Stimulated activated CD8-positive, alpha-beta memory T cell treated with anti-CD3 and anti-CD28 coated beads, Interleukin-12 subunit alpha, Interleukin-12 subunit beta, amount 100 ng/mL, for 1 hour (primary cell): ENCODE data around the gene HS2ST1.

Experiments
- DNase-seq: peaks from one replicate; pipeline ENCODE4 v3.0.0-alpha.2; 2020; ENCODE audit warnings: low read depth

HS2ST1 gene

DNA sequence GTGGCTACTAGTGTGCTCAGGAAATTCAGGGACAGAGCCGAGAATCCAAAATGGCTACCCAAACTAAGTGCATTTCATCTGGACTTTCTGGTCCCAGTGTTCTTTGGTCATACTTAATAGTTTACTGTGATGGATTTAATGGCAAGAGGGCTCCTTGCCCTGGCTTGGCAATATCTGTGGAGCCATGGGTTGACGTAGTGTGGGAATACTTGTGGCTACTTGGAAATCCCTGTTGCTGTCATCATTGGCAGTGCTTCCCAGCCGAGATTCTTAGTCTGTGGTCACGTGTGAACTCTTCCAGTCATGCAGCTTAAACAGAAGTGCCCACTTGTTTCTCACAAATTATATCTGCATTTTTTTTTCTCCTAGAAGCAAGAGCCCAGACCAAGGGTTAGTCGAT lies 198.9 kb downstream of the HS2ST1 start:
- no peak for DNase-seq

DNA sequence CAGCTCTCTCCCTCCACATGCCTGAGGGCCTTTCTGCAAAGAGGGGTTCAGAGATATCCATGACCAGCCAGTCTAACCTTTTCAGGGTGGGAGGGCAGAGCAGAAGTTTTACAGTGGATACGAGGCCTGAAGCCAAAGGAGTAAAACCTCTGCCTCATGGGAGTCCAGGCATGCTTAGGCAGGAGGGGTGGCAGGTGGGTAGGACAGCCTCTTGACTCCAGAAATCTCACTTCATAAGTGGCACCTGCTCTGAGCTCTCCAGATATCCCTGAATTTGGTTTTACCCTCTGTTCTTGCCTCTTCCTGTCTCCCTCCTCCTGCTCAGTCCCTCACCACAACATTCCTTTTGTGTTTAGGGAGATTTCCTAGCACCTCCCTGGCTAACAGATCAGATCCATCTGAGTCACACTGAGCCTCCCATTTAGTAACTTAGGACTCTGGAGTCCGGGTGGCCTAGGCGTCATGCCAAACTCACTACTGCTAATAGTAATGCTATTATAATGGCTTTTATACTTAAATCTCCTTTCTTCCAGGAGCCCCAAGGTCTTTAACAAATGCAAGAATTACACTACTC lies 201.0 kb downstream of the HS2ST1 start:
- no peak for DNase-seq

DNA sequence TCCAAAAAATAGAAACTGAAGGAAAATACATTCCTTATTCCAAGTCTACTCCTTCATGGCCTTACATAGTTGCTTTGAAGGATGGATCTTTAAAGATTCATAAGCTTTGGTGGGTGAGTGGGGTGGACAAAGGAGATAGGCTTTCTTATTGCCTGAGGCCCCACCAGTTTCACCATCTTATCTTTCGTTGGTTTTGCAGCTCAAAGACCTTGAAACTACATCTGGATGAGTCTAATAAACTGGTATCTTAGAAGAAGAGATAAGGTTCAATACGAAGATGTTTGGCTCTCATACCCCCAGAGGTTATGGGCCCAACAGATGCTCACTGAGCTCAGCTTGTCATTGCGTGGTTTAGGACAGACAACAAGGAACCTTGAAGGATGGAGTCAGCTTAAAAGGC lies 201.5 kb downstream of the HS2ST1 start:
- DNase-seq = no peak

DNA sequence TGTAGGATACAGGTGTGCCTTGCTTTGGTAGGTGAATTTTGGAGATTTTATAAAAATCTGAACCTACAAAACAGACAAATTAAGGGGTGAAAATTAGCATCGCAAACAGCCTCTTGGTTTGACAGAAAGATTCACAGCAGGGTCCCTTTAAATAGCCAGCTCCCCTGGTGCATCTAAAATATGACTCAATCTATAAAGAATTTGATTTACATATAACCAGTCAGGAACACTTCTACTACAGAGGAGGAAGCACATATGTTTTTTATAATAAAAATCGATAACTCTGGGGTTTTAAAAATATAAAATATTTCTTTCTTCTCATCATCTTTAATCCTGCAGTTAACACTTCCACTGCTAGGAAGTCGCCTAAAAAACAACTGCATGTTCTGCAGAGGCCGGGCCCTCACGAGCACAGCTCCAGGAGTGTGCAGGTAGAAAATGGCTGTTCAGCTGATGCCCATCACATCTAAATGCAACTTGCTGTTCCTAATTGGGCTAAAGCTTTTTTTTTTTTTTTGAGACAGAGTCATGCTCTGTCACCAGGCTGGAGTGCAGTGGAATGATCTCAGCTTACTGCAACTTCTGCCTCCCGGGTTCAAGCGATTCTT lies 203.4 kb downstream of the HS2ST1 start:
- DNase-seq = no peak

DNA sequence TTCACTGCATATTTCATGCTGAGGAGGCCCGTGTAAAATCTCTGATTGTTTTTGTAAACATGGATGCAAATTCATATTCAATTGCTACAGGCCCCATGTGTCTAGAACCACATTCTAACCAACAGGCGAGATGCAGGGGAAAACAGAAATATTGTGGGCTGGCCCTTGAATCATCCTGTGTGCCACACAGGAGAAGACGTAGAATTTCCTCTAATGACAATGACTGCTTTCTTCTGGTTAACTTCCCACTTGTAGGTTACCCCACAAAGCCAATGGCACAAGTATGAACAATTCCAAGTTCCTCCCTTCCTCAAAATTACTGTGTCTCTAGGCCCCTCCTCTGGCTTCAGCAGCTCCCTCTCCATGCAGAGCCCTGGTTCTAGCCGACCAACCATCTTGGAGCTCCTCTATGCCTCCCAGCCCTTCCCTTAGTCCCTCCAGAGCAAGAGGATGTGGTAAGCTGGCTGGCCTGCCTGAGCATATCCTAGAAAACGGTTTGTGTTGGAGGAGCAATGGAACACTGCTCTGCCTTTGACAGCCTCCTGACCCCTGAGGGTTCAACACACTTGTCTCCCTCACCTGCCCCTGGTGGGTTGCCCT lies 205.2 kb downstream of the HS2ST1 start:
- no peak for DNase-seq

DNA sequence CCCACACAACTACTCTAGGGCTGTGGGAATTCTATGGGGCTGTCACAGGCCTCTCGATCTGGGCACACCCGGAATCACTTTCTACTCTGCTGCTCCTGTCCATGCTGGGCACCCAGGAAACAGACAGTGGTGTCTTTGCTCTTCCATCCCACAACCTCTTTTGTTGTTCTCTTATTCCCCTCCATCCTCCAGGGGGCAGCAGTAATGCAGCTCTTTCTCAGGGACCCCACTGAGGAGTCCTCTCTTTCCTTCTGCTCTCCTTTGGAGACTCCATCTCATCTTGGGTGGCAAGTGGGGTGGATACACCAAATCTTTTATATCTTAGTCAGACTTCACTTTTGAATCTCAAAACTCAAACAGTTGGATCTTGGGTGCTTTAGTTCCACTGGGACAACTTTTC lies 206.3 kb downstream of the HS2ST1 start:
- DNase-seq = no peak

DNA sequence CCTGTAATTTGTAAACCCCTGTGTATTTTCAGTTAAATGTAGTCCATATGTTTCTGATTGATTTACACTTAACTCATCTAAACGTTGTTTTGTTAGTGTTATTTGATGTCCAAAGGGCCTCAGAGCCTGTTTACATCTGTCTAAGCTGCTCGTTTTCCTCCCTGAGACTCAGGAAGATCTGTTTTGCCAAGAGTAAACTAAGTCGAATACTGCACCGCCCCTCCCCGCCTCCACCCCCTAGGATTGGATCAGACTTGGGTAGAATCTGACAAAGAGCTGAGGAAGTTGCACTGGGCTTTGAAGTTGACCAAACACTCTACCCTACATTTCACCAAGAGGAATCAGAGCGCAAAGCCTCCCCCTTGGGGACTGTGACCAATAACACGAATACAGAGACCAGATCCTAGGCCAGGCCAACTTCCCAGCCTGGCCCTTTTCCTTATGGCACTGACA lies 207.3 kb downstream of the HS2ST1 start:
- DNase-seq = no peak

DNA sequence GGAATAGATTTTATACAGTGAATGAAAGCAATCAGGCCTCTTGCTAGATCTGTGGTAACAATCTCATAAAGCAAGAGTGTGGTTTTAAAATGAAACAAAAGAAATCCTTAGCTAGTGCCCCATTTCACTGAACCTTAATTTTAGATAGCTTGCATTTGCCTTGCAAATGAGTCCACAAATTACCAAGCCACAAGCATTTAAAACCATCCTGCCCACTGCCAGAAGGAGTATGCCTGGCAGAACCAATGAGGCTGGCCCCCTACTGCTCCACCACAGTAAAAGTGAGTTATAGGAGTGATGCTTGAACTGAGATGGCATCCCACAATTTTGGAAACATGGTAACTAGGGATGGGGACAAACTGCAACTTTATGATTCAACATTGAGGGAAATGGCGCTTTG lies 207.8 kb downstream of the HS2ST1 start:
- no peak for DNase-seq

DNA sequence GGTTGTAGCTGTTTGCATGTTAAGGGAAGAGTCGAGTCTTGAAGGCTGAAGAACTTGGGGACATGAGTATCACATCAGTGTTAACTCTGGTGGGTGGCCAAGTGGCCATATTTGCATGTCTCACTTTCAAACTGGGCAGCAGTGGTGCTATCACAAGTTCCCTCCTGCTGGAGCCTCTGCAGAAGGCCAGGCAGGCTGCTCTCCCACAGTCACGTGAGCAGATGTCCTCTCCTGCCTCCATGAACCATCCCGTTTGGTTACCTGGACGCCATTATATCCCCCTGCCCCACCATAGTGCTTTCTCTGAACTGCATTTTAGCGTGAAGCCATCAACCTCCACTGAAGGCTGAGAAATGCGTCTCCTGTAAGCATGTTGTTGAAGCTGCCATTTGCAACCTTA lies 209.2 kb downstream of the HS2ST1 start:
- no peak for DNase-seq

DNA sequence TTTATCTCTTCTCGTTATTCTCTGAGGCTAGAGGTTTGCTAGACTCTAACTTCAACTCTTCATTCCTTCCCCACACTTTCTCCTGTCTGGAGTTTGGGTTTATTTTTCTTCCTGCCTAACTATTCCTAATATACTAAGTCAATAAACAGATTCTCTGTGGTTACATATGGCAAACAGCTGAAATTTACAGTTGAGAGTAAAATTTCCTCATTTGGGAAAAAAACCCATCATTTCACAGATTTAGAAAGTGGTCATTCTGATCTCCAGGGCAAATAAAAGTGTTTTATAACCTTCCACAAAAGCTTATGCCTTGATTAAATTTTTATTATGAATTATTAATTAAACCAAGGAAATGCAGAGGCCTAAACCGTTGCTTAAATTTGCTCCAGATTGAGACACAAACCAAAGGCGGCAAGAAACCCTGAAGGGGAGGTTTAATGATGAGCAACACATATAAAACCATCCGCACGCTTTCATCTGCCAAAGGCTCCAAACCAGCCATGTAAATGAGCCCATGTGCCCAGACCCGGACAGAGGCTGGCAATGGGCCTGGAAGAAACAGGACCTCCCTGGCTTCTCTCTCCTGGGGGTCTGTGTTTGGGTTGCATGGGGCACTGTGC lies 212.6 kb downstream of the HS2ST1 start:
- no peak for DNase-seq

DNA sequence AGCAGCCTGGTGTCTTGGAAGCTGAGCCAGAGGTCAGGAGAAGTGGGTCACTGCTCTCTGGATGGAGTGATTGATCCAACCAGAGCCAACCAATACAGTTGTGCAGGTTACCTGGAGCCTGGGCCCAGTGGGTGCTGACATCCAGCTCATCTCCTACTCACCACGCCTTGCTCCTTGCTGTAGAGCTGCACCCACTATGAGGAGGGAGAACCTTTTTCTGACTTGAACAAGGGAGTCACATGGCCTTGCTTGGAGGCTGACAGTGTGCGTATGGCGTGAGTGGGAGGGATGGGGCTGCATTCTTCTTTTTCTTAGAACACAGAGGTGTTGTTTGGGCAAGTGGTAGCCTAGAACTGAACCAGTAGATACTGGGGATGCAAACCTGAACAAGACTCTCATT lies 213.1 kb downstream of the HS2ST1 start:
- no peak for DNase-seq

DNA sequence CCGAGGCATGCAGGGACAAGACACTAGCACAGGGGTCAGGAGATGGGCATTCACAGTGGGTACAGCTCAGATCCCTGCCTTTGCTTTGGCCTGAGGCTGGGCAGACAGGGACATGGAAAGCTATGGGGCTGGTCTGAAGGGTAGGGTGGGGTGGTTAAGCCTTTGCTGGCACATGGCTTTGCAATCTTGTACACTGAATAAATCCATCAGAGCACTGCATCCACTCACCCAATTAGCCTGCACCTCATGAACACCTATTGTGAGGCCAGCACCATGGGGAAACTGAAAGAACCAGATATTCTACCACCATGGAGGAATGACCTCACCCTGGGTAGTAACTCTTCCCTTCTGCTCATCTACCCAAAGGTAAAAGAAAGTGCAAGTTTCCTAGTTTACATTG lies 214.6 kb downstream of the HS2ST1 start:
- DNase-seq = no peak

DNA sequence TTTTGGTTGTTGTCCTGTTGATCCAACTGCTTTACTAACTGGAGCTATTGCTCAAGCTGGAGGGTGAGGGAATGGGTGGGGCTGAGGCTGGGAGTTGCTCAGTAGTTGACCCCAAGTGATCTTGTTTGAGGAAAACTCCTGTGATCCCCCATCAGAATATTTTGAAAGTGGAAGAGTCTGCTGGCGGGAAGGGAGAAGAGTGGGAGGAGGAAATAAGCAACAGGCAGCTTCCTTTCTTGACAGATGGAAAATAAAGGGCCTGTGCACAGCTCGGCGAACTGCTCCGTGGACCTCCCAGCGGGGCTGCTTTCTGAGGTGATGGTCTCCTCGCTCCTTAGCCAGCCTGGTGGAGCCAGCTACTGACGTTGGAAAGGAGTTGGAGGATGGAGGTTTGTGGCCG lies 215.2 kb downstream of the HS2ST1 start:
- no peak for DNase-seq

DNA sequence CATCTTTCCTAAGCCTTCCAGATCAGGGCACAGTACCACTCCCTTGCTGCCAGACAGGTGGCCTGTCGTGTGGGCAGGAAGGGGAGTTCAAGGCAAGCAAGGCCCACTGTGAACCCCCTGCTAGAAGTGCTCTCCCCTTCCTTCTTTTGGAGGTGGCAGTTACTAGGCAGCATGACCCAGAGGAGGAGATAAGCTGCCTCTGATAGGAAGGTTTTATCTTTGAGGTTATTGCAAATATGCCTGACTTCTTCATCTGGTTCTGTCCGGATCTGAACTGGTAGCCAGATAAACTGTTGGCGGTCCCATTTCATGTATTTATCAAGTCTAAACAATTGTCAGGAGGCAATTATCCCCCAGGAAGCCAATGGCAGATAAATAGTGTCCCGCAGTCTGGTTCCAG lies 216.0 kb downstream of the HS2ST1 start:
- no peak for DNase-seq

DNA sequence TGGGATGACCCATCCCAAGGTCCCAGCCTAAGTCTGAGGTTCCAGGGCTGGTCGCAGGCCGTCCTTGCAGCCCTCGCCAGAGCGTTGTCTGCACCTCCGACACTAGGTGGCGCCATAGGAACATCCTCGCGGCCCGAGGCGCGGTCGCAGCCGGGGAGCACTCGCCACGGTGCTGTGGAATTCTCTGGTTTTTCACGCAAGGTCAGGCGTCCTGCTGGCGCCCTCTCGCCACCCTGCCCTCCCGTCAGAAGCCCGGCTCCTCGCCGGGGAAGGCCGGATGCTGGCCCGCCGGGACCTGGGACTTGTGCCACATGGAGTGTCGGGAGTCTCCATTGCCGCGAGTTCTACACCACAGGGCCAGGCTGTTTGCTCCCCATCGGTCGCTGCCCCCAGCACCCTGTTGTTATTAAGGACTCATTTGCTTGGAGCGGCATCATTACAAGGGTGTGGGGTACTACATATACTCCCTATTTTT lies 217.4 kb downstream of the HS2ST1 start:
- peak; percentile 56 for DNase-seq

DNA sequence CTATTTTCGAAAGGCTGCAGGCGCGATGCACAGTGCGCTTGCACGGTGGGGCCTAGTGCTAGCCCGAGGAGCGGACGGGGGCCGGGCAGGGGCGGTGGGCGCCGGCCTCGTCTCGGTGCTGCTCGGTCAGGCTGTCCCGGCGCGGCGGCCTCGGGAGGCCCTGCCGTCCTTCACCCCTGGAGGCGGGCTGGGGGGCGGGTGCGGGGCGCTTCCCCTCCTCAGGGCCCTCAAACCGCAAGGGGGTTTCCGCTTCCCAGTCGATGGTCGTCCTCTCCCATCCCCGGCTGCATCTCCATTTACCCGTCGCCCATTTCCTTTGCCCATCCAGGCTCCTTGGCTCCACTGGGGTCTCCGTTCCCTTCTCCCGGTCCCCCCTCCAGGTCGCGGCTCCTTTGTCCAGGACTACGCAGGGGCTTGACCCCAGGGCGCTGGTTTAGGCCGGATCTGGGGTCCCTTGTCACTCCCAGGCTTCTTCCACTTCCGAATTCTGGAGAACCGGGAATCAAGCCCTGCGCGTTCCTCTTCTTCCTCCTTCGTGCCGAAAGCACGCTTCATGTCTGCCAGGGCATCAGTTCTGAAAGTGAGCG lies 217.9 kb downstream of the HS2ST1 start:
- no peak for DNase-seq

DNA sequence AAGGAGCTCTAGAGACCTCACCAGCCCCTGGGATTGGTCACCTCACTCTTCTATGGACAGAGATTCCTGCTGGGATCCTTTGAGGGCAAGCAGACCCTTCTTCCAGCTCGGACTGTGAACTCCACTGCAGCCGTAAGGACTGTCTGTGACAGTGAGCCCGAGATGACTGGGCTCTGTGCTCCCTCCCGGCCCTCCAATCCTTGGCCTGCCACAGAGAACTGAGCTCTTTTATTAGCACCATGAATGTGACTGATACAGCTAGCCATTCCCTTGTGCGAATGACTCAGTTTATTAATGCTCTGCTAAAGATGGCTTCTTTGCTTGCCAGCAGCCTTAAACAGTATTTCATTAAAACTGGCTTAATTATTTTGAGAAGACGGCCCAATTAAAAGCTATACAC lies 219.6 kb downstream of the HS2ST1 start:
- no peak for DNase-seq

DNA sequence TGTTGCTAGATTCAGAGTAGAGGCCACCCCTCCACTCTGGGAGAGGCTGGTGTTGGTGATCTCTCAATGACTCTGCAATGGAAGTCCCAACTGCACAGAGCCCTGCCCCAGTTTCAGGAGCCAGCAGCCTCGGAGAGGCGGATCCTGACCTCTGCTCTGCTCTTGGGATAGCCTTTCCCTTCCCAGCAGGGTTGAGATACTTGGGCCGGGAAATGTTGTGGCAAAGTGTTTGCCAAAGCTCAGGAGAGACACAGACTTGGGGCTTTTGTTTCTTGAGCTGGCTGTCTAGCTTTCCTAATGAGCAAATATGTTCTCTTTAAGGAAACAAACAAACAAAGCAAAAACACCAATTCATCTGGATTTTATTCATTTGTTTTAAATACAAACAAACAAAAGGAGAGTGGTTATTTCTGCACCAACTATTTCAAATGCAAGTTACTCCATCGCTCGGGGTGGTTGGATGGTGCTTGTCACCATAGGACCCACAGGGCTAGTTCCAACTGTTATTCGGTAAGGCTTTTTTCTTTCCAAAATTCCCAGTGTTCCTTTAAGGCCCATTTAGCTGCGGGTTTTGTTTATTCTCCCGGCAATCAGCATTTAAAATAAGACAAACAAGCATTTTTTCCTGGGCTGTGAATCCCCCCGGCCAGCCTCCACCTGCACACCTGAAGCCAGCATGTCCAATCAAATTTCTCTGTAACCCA lies 220.3 kb downstream of the HS2ST1 start:
- DNase-seq = no peak

DNA sequence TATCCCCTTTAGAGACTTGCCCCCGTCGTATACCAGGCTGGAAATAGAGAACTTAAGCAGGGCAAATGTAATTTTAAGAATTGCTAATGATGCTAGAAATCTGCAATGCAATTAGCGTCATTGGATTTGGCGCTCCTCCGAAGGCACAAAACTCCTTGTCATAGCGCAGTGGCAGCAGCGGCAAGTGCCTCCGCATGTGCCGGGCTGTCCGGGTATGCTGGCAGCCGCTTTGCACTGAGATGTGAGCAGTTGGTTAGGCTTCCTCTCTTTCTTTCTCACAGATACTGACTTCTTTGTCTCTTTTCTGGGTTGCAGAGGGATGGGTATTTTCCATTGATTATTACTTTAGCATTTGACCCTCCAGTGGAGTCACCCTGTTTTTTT lies 220.9 kb downstream of the HS2ST1 start:
- no peak for DNase-seq

DNA sequence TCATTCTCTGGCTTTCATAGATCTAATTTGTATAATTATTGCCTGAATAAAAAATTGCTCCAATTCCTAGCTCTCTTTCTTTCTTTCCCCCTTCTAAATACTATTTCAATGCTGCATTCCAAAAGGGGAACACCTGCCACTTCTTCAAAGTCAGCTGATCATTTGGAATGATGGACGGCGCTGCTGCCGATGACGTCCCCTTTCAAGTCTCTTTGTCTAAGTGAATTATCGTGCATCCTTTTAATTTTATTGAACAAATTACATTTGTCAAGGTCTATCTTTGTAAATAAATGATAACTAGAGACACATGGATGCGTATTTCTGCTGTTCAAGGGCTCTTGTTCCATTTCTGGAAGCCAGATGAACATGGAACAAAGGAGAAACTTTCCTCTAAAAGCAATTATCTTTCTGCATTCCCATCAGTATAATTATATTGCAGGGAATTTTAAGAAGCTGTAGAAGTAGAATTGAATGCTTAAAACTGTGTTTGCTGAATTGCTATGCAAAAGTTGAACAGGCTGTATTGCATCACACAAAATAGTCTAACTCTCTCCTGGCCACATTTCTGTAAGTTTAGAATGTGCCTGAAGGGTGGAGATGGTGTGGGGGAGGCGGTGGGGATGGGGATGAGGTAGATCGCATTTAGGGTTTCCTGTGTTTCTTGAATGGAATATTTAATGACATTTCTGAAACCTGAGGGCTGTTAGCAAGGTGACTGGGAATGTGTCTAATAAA lies 222.3 kb downstream of the HS2ST1 start:
- DNase-seq = no peak

DNA sequence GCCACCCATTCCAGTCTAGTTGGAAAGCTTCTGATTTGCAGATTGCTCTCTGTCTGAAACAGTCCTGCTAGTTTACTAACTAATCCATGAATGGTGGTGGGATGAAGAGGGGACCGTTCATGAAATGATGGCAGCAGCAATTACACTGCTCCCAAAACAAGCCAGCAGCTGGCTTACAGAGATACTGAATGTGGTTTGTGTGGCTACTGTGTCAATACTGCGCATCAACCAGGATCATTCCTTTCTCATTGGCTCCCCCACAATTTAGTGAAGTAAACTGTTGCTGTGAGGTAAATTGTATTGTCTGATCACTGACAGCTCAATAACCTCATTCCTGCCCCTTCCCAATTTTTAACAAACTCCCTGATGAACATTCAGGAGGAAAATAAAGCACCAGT lies 222.9 kb downstream of the HS2ST1 start:
- no peak for DNase-seq
